ENCODE measurements around the gene MYF5. TPM values are rescaled to one million over a fixed set of nuclear protein-coding genes. Genes with fewer than 3 reads are reported as not detected.

The MYF5 gene
- total and polyA plus RNA-seq, 2 donors (not counting 3 experiments of a cell fraction or from before 2014, with no cell fraction given) = not detected

DNA sequence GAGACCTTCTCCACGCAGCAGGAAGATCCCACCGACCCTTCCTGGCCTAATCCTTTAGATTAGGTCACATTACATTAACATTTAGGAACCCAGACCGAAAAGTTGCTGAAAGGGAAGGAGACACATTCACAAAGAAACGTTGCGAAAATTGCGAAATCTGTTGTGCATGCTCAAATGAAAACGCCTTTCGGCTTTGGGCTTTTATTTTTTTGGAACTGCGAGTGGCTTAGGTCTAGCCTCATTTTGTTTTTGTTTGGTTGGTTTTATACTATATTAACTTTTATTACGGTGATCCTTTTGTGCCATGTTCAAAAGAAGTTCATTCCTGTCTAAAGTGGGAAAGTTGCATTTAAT, 7.8 kb upstream of the MYF5 start:
- no TSS peak for BruUV-seq (replicated peaks)
- H3K9me1 ChIP-seq (replicated peaks; ENCODE audit: control insufficient read depth, extremely low read depth, insufficient read depth, low read length) = no peaks in the 10 kb centered on the region
- H3K9me3 ChIP-seq (replicated peaks; ENCODE audit: control insufficient read depth, insufficient read depth, low read length) = no peaks in the 10 kb centered on the region
- peak overlapping the region; percentile 39 for H2AFZ ChIP-seq (ENCODE audit: low read depth, low read length)
- H3K4me3 ChIP-seq (replicated peaks in 1 of 3; ENCODE audit: insufficient read depth in 1 of 3, low read depth in 1 of 3, low read length in 3 of 3) = no peak overlapping the region
- DNase-seq (ENCODE audit: low read depth, low spot score) = no peak
- no peak overlapping the region for H3K27ac ChIP-seq (ENCODE audit: insufficient read depth, low read depth, low read length)
- CTCF ChIA-PET = no interaction called here
- H3K4me2 ChIP-seq (ENCODE audit: insufficient read depth, low read length) = no peak overlapping the region
- dilution Hi-C loops (cut with MboI; ENCODE audit: extremely low pct_ligation_motif_present, low sequenced_read_pairs) = no loop called here
- FAIRE-seq = no peak
- no peak overlapping the region for H3K9ac ChIP-seq (replicated peaks; ENCODE audit: extremely low read depth, insufficient read depth, low read length)
- H3K4me1 ChIP-seq (ENCODE audit: control insufficient read depth, extremely low read depth, insufficient read depth, low read length) = no peaks in the 10 kb centered on the region
- H4K20me1 ChIP-seq (replicated peaks; ENCODE audit: control insufficient read depth, extremely low read depth, insufficient read depth, low read length) = no peaks in the 10 kb centered on the region
- intact Hi-C loops (cut with micrococcal nuclease) = no loop called here
- TF ChIP-seq POLR2AphosphoS5 (IDR thresholded peaks at IDR 0.05; ENCODE audit: insufficient read depth, low read depth, low read length) (no peak), GATA2 (IDR thresholded peaks at IDR 0.05; ENCODE audit: insufficient read depth, insufficient read length, low read depth, low read length) (no peak), JUN (IDR thresholded peaks at IDR 0.05; ENCODE audit: borderline replicate concordance, insufficient read depth, insufficient read length, low read depth) (no peak), EZH2 (IDR thresholded peaks at IDR 0.05; ENCODE audit: borderline replicate concordance, low read depth, low read length, severe bottlenecking) (no peak), POLR2A (IDR thresholded peaks at IDR 0.05; ENCODE audit: low read depth, low read length) (no peak), MYC (IDR thresholded peaks at IDR 0.05; ENCODE audit: low read depth, low read length) (no peak), FOS (IDR thresholded peaks at IDR 0.05; ENCODE audit: borderline replicate concordance, insufficient read depth, low read length) (no peak)
- TF ChIP-seq, protein P1, sequence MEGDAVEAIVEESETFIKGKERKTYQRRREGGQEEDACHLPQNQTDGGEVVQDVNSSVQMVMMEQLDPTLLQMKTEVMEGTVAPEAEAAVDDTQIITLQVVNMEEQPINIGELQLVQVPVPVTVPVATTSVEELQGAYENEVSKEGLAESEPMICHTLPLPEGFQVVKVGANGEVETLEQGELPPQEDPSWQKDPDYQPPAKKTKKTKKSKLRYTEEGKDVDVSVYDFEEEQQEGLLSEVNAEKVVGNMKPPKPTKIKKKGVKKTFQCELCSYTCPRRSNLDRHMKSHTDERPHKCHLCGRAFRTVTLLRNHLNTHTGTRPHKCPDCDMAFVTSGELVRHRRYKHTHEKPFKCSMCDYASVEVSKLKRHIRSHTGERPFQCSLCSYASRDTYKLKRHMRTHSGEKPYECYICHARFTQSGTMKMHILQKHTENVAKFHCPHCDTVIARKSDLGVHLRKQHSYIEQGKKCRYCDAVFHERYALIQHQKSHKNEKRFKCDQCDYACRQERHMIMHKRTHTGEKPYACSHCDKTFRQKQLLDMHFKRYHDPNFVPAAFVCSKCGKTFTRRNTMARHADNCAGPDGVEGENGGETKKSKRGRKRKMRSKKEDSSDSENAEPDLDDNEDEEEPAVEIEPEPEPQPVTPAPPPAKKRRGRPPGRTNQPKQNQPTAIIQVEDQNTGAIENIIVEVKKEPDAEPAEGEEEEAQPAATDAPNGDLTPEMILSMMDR (IDR thresholded peaks at IDR 0.05; ENCODE audit: extremely low read depth in 1 of 2, insufficient read depth in 1 of 2, low read depth in 1 of 2, low read length in 2 of 2) = no peak
- TF ChIP-seq, protein P2, sequence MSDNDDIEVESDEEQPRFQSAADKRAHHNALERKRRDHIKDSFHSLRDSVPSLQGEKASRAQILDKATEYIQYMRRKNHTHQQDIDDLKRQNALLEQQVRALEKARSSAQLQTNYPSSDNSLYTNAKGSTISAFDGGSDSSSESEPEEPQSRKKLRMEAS (IDR thresholded peaks at IDR 0.05; ENCODE audit: insufficient read depth, insufficient read length) = no peak
- POLR2A ChIA-PET = no interaction called here
- no peaks in the 10 kb centered on the region for H3K36me3 ChIP-seq (ENCODE audit: control insufficient read depth in 2 of 2, extremely low read depth in 1 of 2, insufficient read depth in 2 of 2, low read length in 2 of 2)
- no peaks in the 10 kb centered on the region for H3K79me2 ChIP-seq (ENCODE audit: control insufficient read depth, insufficient read depth, low read length)
- H3K27me3 ChIP-seq (ENCODE audit: control insufficient read depth in 2 of 2, insufficient read depth in 2 of 2, low read length in 2 of 2) = no peaks in the 10 kb centered on the region
